SK-N-SH (cell line): ENCODE data around the gene STARD10. TPM values are rescaled to one million over a fixed set of nuclear protein-coding genes. Genes with fewer than 3 reads are reported as not detected.

Source experiments
- CTCF ChIA-PET: fragments of 300-600, 350-600 bp; formaldehyde crosslinking; extraction: SDS; loops from one replicate; lab custom pipeline; 2021; lab: Yijun Ruan, JAX
- POLR2A ChIA-PET: fragments of 350-600 bp; sonication (Branson Sonifier 250); formaldehyde crosslinking; extraction: SDS; loops from one replicate; lab custom pipeline; 2020; ENCODE audit warnings: antibody characterized with exemption, inconsistent platforms; lab: Yijun Ruan, JAX
- DNase-seq: peaks from one replicate; pipeline ENCODE4 v3.0.0; 2012
- H2AFZ ChIP-seq: fragments of 200-600 bp; sonication (generic); 2 replicates; pipeline ENCODE4 v1.8.1; 2016; ENCODE audit warnings: antibody characterized with exemption, mild to moderate bottlenecking, low read depth
- H3F3A ChIP-seq: fragments of 200-600 bp; sonication (generic); replicated peaks from 2 replicates; pipeline ENCODE3; 2016; ENCODE audit warnings: antibody characterized with exemption, mild to moderate bottlenecking; ENCODE audit not compliant: insufficient read depth
- H3K27ac ChIP-seq, 2 experiments: fragments of 200-500 bp in 1 of 2; fragments of 200-600 bp in 1 of 2; sonication (Bioruptor generic) in 1 of 2; sonication (generic), shearing (Covaris generic) in 1 of 2; 2 replicates each; pipeline versions ENCODE4 v1.5.1 to v1.6.1; 2014 to 2016; ENCODE audit warnings: low read depth in 2 of 2, inconsistent platforms in 1 of 2, low read length in 1 of 2, mild to moderate bottlenecking in 1 of 2, mixed read lengths in 1 of 2
- H3K27me3 ChIP-seq: fragments of 200-600 bp; sonication (generic), shearing (Covaris generic); 2 replicates; pipeline ENCODE4 v1.6.1; 2016; ENCODE audit warnings: mixed run types; ENCODE audit not compliant: insufficient read depth
- H3K36me3 ChIP-seq, 2 experiments: fragments of 200-500 bp in 1 of 2; fragments of 200-600 bp in 1 of 2; sonication (Bioruptor generic) in 1 of 2; sonication (generic) in 1 of 2; replicated peaks in 1 of 2; 2 replicates each; pipeline versions ENCODE3 to v1.5.1; 2014 to 2016; ENCODE audit warnings: low read length in 1 of 2, mild to moderate bottlenecking in 1 of 2; ENCODE audit not compliant: insufficient read depth in 2 of 2, control insufficient read depth in 1 of 2
- H3K4me1 ChIP-seq, 2 experiments: fragments of 200-500 bp in 1 of 2; fragments of 200-600 bp in 1 of 2; sonication (Bioruptor generic) in 1 of 2; sonication (generic), shearing (Covaris generic) in 1 of 2; 2 replicates each; pipeline versions ENCODE4 v1.5.1 to v1.6.1; 2014 to 2016; ENCODE audit warnings: low read depth in 1 of 2, low read length in 1 of 2, mixed run types in 1 of 2; ENCODE audit not compliant: insufficient read depth in 2 of 2, control insufficient read depth in 1 of 2
- H3K4me2 ChIP-seq: fragments of 200-600 bp; sonication (generic), shearing (Covaris generic); 2 replicates; pipeline ENCODE4 v1.6.1; 2017; ENCODE audit warnings: mixed run types
- H3K4me3 ChIP-seq, 2 experiments: fragments of 200-500 bp in 1 of 2; fragments of 200-600 bp in 1 of 2; sonication (Bioruptor generic) in 1 of 2; sonication (generic), shearing (Covaris generic) in 1 of 2; 2 replicates each; pipeline versions ENCODE4 v1.5.1 to v1.8.1; 2014 to 2016; ENCODE audit warnings: low read depth in 2 of 2, inconsistent platforms in 1 of 2, low read length in 1 of 2, mild to moderate bottlenecking in 1 of 2, mixed read lengths in 1 of 2, moderate library complexity in 1 of 2
- H3K79me2 ChIP-seq: fragments of 200-600 bp; sonication (generic); 2 replicates; pipeline ENCODE4 v1.8.1; 2017; ENCODE audit warnings: mild to moderate bottlenecking; ENCODE audit not compliant: insufficient read depth
- H3K9ac ChIP-seq: fragments of 200-600 bp; sonication (generic); 2 replicates; pipeline ENCODE4 v1.6.1; 2017; ENCODE audit warnings: mixed run types
- H3K9me2 ChIP-seq: fragments of 200-600 bp; sonication (generic); 2 replicates; pipeline ENCODE4 v1.6.1; 2017; ENCODE audit warnings: mixed run types
- H3K9me3 ChIP-seq: fragments of 200-600 bp; sonication (generic); 2 replicates; pipeline ENCODE4 v1.6.1; 2017; ENCODE audit warnings: mixed run types, mild to moderate bottlenecking, moderate library complexity
- H4K20me1 ChIP-seq: fragments of 200-600 bp; sonication (generic); 2 replicates; pipeline ENCODE4 v1.6.1; 2017; ENCODE audit warnings: mild to moderate bottlenecking, mixed run types; ENCODE audit not compliant: insufficient read depth
- CTCF ChIP-seq: fragments of 200-600 bp; sonication (generic); IDR thresholded peaks from 2 replicates; pipeline ENCODE4 v1.6.1; 2017; ENCODE audit warnings: antibody characterized with exemption, mild to moderate bottlenecking, moderate library complexity
- ELF1 ChIP-seq: IDR thresholded peaks from 2 replicates; pipeline ENCODE4 v1.4.0; 2012
- EP300 ChIP-seq, 2 experiments: IDR thresholded peaks; 2 replicates each; pipeline versions ENCODE4 v1.4.0 to v1.6.1; 2012; ENCODE audit warnings: borderline replicate concordance in 1 of 2, low read depth in 1 of 2, low read length in 1 of 2
- EZH2phosphoT487 ChIP-seq: fragments of 200-600 bp; sonication (generic); IDR thresholded peaks from 2 replicates; pipeline ENCODE4 v1.6.1; 2017; ENCODE audit warnings: low read depth, mixed run types, mild to moderate bottlenecking, antibody characterized with exemption, moderate library complexity, borderline replicate concordance
- FOSL2 ChIP-seq: IDR thresholded peaks from 2 replicates; pipeline ENCODE4 v1.4.0; 2012; ENCODE audit warnings: low read depth, mild to moderate bottlenecking, moderate library complexity, borderline replicate concordance
- FOXJ3 ChIP-seq: sonication (generic); formaldehyde crosslinking; IDR thresholded peaks from 2 replicates; pipeline ENCODE4 v1.5.1; 2020; ENCODE audit warnings: mild to moderate bottlenecking, missing genetic modification reagents
- GATA2 ChIP-seq: sonication (generic); formaldehyde crosslinking; IDR thresholded peaks from 2 replicates; pipeline ENCODE4 v1.5.0; 2020; ENCODE audit warnings: mild to moderate bottlenecking, missing genetic modification reagents
- JUND ChIP-seq: IDR thresholded peaks from 2 replicates; pipeline ENCODE4 v1.4.0; 2012
- MEF2A ChIP-seq: IDR thresholded peaks from 2 replicates; pipeline ENCODE4 v1.4.0; 2012; ENCODE audit warnings: low read depth, borderline replicate concordance
- NFIC ChIP-seq: IDR thresholded peaks from 2 replicates; pipeline ENCODE4 v1.4.0; 2012; ENCODE audit warnings: borderline replicate concordance
- NRF1 ChIP-seq: IDR thresholded peaks from 2 replicates; pipeline ENCODE4 v1.6.1; 2012; ENCODE audit warnings: low read depth, mild to moderate bottlenecking, low read length
- RAD21 ChIP-seq: IDR thresholded peaks from 2 replicates; pipeline ENCODE4 v1.6.1; 2012; ENCODE audit warnings: mild to moderate bottlenecking, low read length
- REST ChIP-seq: IDR thresholded peaks from 2 replicates; pipeline ENCODE4 v1.6.1; 2012; ENCODE audit warnings: mild to moderate bottlenecking, low read depth, low read length, moderate library complexity
- RFX5 ChIP-seq: IDR thresholded peaks from 2 replicates; pipeline ENCODE4 v1.6.1; 2012; ENCODE audit warnings: mild to moderate bottlenecking, improper control_type of control experiment, low read length
- SIN3A ChIP-seq: IDR thresholded peaks from 2 replicates; pipeline ENCODE4 v1.6.1; 2012; ENCODE audit warnings: low read depth, mild to moderate bottlenecking, low read length, moderate library complexity, borderline replicate concordance
- TEAD4 ChIP-seq: IDR thresholded peaks from 2 replicates; pipeline ENCODE4 v1.4.0; 2012; ENCODE audit warnings: mild to moderate bottlenecking, borderline replicate concordance; ENCODE audit not compliant: insufficient read depth
- USF1 ChIP-seq: IDR thresholded peaks from 2 replicates; pipeline ENCODE4 v1.4.0; 2012; ENCODE audit warnings: low read depth, borderline replicate concordance
- USF2 ChIP-seq: fragments of 150-350 bp; IDR thresholded peaks from 2 replicates; pipeline ENCODE4 v1.6.1; 2017; ENCODE audit warnings: antibody characterized with exemption, low read length, low read depth, borderline replicate concordance
- YY1 ChIP-seq: IDR thresholded peaks from 2 replicates; pipeline ENCODE4 v1.4.0; 2012; ENCODE audit warnings: low read depth, mild to moderate bottlenecking
- WGBS: methylation state at CpG from one replicate; pipeline ENCODE4 v1.1.6; 2017; ENCODE audit warnings: low lambda C conversion rate; 5-methylcytosine and 5-hydroxymethylcytosine counted together
- polyA plus RNA-seq, 3 experiments: library from polyadenylated mRNA; depleted of rRNA; stranded (reverse); fragments of >200 nt; gene quantifications; 2 replicates each; pipeline ENCODE4 v1.2.3, GENCODE V29; 2012

STARD10 gene
- polyA plus RNA-seq, 1 of the 3 experiments (the other 2 are of a cell fraction): 47.7 TPM

GRCh38 chr11:72754544-72755155 lies 39.2 kb downstream of the STARD10 start:
- H3K79me2 ChIP-seq: peaks cover 25% of the 10 kb centered on the region; the same call in 1 of the 2 replicates
- WGBS: 96% methylated on average over 40 of the region's 48 CpGs
- no peak overlapping the region for H3K4me2 ChIP-seq
- ChIA-PET POLR2A (no interaction called here), CTCF (interaction anchor here (1.7 kb wide), 1 partner anchor 29 kb away, joined by 6 read pairs; no protein-coding TSS in a partner anchor)
- no peak for DNase-seq
- no peak overlapping the region for H3K27ac ChIP-seq
- no peak for TF ChIP-seq RAD21
- TF ChIP-seq SIN3A: no peak
- TF ChIP-seq REST: no peak
- TF ChIP-seq RFX5: no peak
- peaks cover 7% of the 10 kb centered on the region for H3F3A ChIP-seq
- H3K36me3 ChIP-seq: no peaks in the 10 kb centered on the region
- H3K9me2 ChIP-seq: no peaks in the 10 kb centered on the region
- no peaks in the 10 kb centered on the region for H4K20me1 ChIP-seq
- no peaks in the 10 kb centered on the region for H3K27me3 ChIP-seq
- no peak overlapping the region for H2AFZ ChIP-seq
- no peak overlapping the region for H3K9ac ChIP-seq
- H3K4me1 ChIP-seq: peaks cover 15 to 20% of the 10 kb centered on the region in 2 experiments; a peak in 3 of 4 replicates
- no peak overlapping the region for H3K4me3 ChIP-seq
- no peaks in the 10 kb centered on the region for H3K9me3 ChIP-seq

GRCh38 chr11:72754149-72754543 lies 39.7 kb downstream of the STARD10 start:
- H3K27me3 ChIP-seq: no peaks in the 10 kb centered on the region
- WGBS: 82% methylated on average over 8 of the region's 8 CpGs
- ChIA-PET POLR2A (no interaction called here), CTCF (interaction anchor here (1.7 kb wide), 1 partner anchor 29 kb away, joined by 6 read pairs; no protein-coding TSS in a partner anchor)
- H3K4me2 ChIP-seq: no peak overlapping the region
- H3F3A ChIP-seq: peaks cover 7% of the 10 kb centered on the region
- H3K36me3 ChIP-seq: no peaks in the 10 kb centered on the region
- no peak for DNase-seq
- no peak overlapping the region for H2AFZ ChIP-seq
- no peak overlapping the region for H3K27ac ChIP-seq
- no peaks in the 10 kb centered on the region for H3K9me3 ChIP-seq
- peaks cover 25% of the 10 kb centered on the region; the same call in 1 of the 2 replicates for H3K79me2 ChIP-seq
- no peaks in the 10 kb centered on the region for H3K9me2 ChIP-seq
- TF ChIP-seq USF1: no peak
- TF ChIP-seq FOSL2: no peak
- TF ChIP-seq CTCF: no peak
- TF ChIP-seq EP300 (IDR thresholded peaks at IDR 0.05; ENCODE audit: borderline replicate concordance in 1 of 2, low read depth in 1 of 2, low read length in 1 of 2): no peak
- TF ChIP-seq ELF1: no peak
- no peak for TF ChIP-seq YY1
- TF ChIP-seq MEF2A: no peak
- no peak for TF ChIP-seq EZH2phosphoT487
- TF ChIP-seq GATA2 (CRISPR knock-in tag): no peak
- TF ChIP-seq NRF1: no peak
- no peak for TF ChIP-seq TEAD4
- no peak for TF ChIP-seq RAD21
- no peak for TF ChIP-seq SIN3A
- no peak for TF ChIP-seq NFIC
- TF ChIP-seq USF2: no peak
- TF ChIP-seq JUND: no peak
- TF ChIP-seq FOXJ3 (CRISPR knock-in tag): no peak
- no peak for TF ChIP-seq RFX5
- no peak overlapping the region for H3K9ac ChIP-seq
- H3K4me3 ChIP-seq: no peak overlapping the region
- H4K20me1 ChIP-seq: no peaks in the 10 kb centered on the region
- H3K4me1 ChIP-seq: peaks cover 15 to 20% of the 10 kb centered on the region in 2 experiments; a peak in 3 of 4 replicates
